ENCODE results near the gene EFEMP2.

DNA sequence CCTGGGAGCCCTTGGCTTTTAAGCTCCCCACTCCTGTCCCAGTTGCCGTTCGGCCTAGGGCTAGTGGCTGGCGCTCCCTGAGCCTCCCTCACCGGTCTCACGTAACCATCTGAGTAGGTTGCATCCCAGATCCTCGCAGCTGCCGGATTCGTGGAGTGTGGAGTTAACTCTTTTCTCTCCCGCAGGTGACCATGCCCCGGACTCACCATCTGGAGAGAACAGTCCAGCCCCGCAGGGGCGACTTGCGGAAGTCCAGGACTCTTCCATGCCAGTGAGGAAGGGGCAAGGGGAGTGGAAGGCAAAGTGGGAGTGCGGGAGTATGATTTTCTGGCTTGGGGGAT is 11.5 kb downstream of the EFEMP2 start:
- TF ChIP-seq ZFP30 (CRISPR knock-in tag; IDR thresholded peaks at IDR 0.05) = no peak
- TF ChIP-seq ZFP3 (CRISPR knock-in tag; IDR thresholded peaks at IDR 0.05) = no peak
